ENCODE data around the gene ITFG2.
"Not testable (repeated sequence)": the region's sequence is repeated elsewhere in the genome, so short reads cannot be mapped to it uniquely, and the experiment has no call there.

Gene ITFG2

GRCh38 chr12:2832550-2833127 is 20.2 kb downstream of the ITFG2 start:
- DNase-seq: no peak

DNA sequence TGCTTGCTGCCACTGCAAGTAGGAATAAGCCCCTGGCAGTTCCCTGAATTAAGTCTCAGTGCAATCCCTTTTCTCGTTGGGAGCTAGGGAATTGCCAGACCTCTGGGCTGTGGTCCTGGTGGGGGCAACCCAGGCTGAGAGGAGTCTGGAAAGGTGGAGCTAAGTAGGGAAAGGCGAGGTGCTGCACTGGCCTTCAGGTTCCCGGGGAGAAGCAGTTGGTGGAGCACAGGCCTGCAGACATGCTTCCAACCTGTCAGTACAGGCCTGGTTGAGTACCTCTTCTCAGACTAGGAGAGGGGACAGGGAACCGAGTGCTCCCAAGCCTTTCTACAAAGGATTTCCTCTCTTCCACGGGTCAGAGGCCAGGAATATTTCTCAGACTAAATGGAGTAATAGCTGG is 20.9 kb downstream of the ITFG2 start:
- DNase-seq: no peak

- DNase-seq: no peak
These were observed 21.3 kb downstream of the ITFG2 start for GRCh38 chr12:2833810-2834209.

GRCh38 chr12:2834581-2835491 is 22.4 kb downstream of the ITFG2 start, which contains the start of gene NRIP2:
TSS of gene NRIP2 (minus strand) at chr12:2835035. CDS start at chr12:2834983, 52 bp downstream.
- no peak for DNase-seq

- no peak for DNase-seq
These were observed 23.4 kb downstream of the ITFG2 start for GRCh38 chr12:2835691-2836403.

DNA sequence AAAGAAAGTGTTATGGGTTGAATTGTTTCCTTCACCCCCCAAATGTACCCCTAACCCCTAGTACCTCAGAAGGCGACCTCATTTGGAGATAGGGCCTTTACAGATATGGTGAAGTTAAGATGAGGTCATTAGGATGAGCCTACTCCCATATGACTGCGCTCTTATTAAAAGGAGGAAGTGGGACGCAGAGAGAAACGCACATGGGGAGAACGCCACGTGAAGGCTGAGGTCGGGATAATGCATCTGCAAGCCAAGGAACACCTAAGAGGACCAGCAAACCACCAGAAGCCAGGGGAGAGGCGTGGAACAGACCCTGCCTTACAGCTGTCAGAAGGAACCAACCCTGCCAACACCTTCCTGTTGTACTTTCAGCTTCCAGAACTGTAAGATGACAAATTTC is 24.1 kb downstream of the ITFG2 start:
- DNase-seq: peak; percentile 50 to 74

GRCh38 chr12:2841056-2841650 is 28.7 kb downstream of the ITFG2 start:
- DNase-seq: no peak

DNA sequence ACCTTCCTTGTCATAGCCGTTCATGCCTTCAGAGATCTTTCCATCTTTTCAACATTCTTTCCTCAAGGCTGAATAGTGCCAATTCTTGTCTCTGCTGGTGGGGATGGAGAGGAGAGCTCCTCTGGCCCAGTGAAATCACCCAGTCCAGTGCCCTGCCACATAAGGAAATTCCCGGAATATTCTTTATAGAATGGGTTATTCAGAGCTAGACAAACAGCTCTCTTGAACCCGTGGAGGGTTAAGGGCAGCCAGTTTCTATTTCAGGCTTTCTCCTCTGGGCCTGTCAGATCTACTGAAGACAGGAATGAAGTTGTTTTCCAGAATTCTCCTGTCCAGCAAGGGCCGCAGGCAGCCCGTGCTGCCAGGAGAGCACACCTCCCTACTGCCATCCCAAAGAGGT is 30.5 kb downstream of the ITFG2 start:
- no peak for DNase-seq

GRCh38 chr12:2844786-2845185 is 32.3 kb downstream of the ITFG2 start:
- no peak for DNase-seq

GRCh38 chr12:2845280-2845679 is 32.8 kb downstream of the ITFG2 start:
- DNase-seq: no peak

- DNase-seq: no peak
These were observed 39.5 kb downstream of the ITFG2 start for GRCh38 chr12:2851931-2852330.

- peak; percentile 46 to 53 for DNase-seq
These were observed 41.2 kb downstream of the ITFG2 start for GRCh38 chr12:2853626-2854025.

GRCh38 chr12:2854669-2855453 is 42.4 kb downstream of the ITFG2 start:
- no peak for DNase-seq

DNA sequence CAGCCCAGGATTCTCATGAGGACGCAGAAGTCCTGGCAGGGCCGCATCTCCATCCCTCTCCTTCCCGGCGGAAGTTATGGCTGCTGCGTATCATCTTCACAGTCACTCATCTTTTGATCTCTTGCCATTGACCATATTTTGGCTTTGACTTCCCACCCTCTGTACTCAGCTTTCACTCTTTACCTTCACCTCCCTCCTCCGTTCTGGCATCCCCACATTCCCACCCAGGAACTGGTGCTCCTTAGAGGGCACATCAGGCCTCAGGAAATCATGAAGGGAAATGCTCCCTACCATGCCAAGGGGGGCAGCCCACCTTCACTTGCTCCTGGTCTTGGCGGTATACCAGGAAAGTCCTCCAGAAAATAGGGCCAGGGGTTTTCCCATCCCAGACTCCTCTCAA is 43.1 kb downstream of the ITFG2 start:
- no peak for DNase-seq

GRCh38 chr12:2856051-2856450 is 43.6 kb downstream of the ITFG2 start:
- DNase-seq: no peak

- no peak for DNase-seq
These were observed 44.6 kb downstream of the ITFG2 start, which contains the start of gene TEX52 for GRCh38 chr12:2857021-2857431. TSS of gene TEX52 (minus strand) at chr12:2857039. CDS start at chr12:2857026, 13 bp downstream.

DNA sequence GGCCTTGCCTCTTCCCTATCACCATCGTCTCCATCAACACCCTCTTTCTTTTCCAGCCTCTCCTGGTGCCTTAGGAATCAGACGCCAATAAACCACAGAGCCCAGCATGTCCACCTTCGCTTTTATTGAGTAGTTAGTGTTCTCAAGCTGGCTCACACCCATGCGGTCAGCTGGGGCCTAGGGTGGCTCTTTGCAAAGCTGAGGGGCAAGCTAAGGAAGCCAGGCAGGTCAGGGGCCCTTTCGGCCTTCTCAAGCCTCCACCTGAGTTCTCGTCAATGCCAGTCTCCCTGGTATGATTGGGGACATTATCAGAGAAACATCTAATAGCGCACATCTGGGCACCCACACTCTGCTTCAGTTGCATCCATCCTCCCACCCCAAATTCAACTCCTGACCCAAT is 45.1 kb downstream of the ITFG2 start:
- no peak for DNase-seq

DNA sequence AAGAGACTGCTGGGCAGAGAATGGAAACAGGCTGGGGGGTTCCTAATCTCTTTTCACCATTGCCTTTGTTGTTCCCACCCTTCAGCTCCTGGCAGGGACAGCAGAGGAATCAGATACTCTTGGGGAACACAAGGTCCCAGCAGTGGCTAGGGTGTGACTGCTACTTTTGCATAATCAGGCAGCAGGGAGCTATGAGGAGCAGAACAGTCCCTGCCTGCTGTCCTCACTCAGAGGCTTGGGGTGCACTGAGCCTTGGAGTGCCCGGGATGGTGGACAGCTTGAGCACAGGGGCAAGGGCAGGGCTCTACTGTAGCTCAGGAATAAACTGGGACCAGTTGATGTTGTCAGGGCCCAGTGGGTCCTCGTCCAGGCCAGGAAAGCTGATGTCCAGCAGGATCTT is 45.9 kb downstream of the ITFG2 start:
- no peak for DNase-seq

- DNase-seq: no peak
These were observed 46.5 kb downstream of the ITFG2 start for GRCh38 chr12:2858944-2859421.

- DNase-seq: no peak
These were observed 47.7 kb downstream of the ITFG2 start for GRCh38 chr12:2860170-2860569.

DNA sequence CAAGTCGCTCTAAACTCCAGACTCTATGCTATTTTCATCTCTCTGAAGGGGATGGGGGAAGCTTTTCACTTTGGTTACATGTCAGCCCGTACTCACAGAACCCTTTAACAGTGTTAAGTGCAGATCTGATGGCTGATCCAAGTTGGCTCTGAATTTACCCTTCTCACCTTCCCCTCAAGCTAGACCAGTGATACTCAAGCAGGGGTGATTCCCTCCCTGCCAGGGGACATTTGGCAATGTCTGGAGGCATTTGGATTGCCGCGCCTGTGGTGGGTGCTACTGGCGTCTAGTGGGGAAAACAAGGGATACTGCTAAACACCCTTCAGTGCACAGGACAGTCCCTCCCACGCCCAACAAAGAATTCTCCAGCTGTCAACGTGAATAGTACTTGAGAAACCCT is 50.4 kb downstream of the ITFG2 start:
- no peak for DNase-seq

GRCh38 chr12:2863402-2863801 is 50.9 kb downstream of the ITFG2 start:
- not testable (repeated sequence) for DNase-seq

All from inflammatory macrophage (primary cell).